Measurements from ENCODE around the gene ISG20. TPM values are rescaled to one million over a fixed set of nuclear protein-coding genes. Genes with fewer than 3 reads are reported as not detected.

Gene ISG20
- polyA plus RNA-seq, 4 donors, result 1.1 to 2.4 (median 1.4) TPM

DNA sequence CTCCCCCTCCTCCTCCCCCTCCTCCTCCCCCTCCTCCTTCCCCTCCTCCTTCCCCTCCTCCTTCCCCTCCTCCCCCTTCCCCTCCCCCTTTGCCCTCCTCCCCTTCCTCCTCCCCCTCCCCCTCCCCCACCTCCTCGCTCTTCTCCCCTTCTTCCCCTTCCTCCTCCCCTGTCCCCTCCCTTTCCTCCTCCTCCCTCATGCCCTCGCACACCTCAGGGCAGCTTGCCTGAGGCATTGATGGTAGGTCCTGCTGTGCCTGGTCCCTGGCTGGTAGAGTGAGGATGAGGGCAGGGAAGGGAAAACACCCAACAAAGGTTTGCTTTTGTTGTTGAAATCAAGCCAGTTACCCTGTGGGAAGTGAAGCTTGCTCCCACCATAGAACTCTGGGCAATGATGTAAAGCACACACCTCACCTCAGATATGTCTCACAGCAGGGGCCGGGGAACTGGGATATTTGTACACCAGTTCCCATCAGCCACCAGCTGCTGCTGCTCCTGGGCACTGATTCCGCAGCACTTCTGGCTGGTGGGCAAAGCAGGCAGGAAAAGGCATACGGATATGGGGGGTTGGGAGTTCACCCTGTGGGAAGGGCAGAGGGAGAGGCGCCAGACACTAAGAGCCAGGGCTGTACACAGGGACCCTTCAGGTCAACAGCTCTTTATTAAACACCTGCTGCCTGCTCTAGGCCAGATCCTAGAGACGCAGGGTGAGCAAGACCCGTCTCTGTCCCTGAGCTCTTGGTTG lies 13.8 kb downstream of the ISG20 start:
- no peak for DNase-seq (ENCODE audit: low read depth in 4 of 4, low spot score in 2 of 4)

DNA sequence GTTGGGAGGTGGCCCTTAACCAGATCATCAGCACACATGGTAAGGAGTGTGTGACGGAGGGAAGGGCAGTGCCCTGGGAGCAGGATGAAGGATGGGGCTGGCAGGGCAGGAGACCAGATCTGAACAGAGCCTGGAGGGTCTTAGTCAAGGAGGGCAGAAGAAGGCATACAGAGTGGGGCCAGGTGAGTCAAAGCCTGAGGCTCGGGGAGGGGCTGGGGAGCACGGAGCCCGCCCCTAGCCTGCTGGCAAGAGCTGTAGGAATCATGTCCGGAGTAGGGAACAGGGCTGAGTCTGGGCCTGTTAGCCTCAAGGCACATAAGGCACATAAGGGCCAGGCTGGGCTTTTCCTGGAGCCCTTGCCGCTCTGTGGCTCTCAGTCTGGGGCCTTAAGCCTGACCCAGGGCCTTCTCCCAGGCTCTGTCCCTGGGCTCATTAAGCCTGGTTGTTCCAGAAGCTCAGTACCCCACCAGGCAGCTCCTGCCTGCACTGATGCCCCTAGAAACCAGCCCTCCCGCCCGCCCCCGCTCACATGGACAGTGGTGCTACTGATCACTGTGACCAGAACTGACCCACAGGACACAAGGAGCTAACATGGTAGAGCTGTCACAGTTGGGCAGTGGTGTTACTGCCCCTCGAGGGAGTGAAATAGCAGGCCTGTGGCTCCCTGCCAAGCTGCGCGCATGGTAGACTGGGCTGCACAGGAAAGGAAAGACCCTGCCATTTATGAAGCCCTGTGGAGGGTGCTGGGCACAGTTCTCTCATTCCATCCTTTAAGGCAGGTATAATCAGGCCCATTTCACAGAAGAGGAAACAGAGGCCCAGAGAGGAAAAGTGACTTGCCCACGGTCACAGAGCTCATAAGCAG lies 14.6 kb downstream of the ISG20 start:
- no peak for DNase-seq (ENCODE audit: low read depth in 4 of 4, low spot score in 2 of 4)

DNA sequence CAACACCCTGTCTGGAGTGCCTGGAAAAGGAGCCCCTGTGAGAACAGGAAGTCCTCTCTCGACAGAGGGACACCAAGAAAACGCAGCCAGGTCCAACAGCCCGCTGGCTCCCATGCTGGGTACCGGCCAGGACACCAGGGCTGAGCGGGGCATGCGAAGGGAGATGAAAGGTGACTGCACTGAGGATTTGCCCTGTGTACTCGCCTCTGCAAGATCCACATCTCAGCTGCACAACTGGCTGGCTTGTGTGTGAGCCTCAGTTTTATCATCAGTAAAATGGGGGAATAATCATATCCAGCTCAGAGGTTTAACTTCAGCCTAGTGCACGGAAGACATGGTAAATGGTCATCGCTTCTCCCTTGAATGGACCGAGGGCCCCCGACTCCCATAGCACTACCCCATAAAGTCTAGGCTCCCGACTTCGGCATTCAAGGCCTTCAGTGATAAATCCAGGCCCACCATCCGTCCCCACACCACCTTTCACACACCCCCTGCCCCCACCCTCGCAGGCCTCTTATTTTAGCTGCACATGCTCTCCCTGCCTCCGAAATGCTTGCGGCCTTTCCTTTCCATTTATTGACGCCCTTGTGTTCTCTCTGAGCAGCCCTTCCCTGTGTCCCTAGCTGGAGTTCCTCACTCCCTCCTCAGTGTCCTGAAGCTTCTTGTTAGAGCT lies 15.8 kb downstream of the ISG20 start:
- no peak for DNase-seq (ENCODE audit: low read depth in 4 of 4, low spot score in 2 of 4)

DNA sequence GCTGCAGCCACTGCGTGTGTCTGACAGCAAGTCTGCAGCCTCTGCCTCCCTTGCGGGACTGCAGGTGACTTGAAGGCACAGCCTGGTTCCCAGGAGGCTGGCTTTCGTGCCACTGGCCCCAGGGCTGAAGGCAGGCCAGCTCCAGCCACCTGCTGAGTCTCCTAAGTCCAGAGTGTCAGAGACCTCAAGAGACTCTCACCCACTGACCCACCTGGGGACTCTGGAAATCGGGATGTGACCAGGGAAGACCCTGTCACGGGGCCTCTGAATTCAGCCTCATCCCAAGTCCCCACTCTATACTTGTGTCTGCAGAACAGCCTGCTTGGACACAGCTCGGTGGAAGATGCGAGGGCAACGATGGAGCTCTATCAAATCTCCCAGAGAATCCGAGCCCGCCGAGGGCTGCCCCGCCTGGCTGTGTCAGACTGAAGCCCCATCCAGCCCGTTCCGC lies 16.3 kb downstream of the ISG20 start:
- DNase-seq (ENCODE audit: low read depth in 4 of 4, low spot score in 2 of 4), result no peak

DNA sequence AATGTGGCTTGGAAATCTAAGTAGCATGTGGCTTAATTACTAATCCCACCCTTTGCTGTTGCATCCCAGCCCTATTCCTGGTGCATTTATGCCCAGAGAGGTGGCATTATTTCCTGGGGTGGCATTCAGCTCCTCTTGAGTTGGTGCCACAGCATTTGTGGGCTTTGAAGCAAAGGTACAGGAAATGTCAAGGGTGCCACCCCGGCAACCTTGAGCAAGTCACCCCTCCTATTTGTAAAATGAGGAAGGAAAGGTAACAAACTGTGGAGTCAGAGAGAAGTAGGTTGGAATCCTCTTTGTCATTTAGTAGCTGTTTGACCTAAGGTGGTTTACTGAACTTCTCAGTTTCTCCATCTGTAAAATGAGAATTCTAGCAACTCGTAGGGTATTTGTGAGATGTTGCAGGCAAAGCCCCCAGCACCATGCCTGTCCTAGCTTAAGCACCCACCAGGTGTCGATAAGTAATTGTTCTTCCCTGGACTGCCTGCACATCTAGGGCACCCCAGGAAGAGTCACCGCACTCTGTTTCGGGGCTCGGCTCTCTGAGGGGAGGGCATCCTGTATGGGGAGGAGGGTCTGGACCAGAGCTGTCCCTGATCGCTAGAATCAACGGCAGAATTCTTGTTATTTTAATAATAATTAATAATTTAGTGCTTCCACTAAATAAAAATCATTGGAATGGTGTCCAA lies 17.1 kb downstream of the ISG20 start:
- DNase-seq (ENCODE audit: low read depth in 4 of 4, low spot score in 2 of 4), result no peak

DNA sequence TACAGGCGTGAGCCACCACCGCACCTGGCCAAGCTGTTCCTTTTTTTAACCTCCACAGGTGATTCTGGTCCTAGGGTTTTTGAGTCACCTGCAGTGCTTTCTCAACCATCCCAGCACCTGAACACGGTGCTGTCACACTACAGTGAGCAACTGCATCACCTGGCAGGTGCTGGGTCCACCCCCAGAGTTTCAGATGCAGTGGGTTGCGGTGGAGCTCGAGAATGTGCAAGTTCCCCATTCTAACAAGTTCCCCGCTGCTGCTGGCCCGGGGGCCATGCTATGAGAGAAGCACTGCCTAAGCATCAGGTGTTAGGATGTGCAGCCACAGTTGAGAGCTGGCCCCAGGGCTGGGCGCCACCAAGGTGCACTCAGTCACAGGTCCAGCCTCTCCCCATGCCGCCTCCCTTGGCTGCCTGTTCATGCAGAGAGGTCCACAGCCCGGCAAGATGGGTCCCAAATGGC lies 18.0 kb downstream of the ISG20 start:
- no peak for DNase-seq (ENCODE audit: low read depth in 4 of 4, low spot score in 2 of 4)

DNA sequence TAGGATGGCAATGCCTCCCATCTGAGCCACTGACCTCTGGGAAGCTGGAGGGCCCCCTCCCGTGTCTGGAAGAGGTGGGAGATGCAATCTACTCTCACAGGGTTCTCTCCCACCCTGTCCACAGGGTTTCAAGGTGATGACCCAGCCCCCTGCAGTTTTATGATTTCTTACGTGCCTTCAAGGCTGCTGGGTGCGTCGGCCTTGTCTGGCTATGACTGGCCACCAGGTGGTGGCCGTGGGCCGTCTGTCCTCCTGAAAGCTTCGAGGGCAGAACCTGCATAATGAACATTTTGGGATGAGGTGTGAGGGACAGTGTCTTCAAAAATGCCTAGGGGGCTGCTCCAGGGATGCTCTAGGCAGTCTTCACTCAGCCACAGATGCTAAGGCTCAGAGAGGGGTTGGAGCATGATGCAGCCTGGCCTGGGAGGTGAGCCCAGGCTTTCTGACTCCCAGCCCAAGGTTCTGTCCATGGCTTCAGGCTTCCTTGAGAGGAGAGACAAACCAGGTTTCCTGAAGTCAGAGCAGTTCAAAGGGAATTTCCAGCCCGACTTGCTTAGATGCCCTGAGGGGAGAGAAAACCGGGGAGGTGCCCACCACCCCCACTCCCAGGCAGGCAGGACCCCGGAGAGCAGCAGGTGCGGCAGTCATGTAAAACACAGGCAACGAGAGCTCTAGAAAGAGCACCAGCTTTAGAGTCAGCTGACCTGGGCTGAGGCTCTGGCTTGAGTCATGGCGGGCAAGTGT lies 18.7 kb downstream of the ISG20 start:
- no peak for DNase-seq (ENCODE audit: low read depth in 4 of 4, low spot score in 2 of 4)

DNA sequence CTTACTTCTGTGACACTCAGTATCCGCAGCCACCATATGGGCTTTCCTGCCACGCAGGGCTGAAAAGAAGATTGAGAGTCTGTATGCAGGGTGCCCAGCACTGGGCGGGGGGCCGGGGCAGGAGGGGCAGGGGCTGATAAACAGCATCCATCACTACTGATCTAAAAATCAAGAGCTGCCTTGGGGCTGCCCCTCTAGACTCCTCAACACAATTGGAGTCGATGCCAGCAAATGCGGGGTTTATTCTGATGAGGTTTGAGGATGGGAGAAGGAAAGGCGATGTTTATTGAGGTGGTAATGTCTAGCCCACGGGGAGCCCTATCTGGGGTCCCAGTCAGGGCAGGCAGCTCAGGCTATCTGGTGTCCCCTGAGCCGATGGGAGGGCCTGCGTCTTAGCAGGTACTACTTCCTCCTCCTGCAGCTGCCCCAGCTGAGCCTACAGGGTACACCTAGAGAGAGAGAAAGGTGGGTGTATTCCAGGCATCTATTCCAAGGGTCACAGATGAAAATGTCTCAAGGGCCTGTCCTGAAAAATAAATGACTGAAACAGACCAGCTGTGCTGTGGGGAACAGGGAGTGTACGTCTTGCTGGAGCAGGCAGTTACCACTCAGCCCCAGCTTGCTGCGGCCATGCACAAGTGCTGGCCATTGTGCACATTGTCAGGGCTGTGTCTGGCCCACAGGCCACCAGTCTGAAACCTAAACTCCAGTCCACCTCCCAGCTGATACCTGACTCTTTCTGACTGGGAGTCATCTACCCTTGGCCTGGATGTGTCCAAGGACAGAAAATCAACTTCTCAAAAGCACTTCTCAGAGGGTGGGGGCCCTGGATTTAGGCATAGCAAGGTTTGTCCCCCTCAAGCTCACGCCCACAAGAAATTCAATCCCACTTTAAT lies 19.5 kb downstream of the ISG20 start:
- no peak for DNase-seq (ENCODE audit: low read depth in 4 of 4, low spot score in 2 of 4)

DNA sequence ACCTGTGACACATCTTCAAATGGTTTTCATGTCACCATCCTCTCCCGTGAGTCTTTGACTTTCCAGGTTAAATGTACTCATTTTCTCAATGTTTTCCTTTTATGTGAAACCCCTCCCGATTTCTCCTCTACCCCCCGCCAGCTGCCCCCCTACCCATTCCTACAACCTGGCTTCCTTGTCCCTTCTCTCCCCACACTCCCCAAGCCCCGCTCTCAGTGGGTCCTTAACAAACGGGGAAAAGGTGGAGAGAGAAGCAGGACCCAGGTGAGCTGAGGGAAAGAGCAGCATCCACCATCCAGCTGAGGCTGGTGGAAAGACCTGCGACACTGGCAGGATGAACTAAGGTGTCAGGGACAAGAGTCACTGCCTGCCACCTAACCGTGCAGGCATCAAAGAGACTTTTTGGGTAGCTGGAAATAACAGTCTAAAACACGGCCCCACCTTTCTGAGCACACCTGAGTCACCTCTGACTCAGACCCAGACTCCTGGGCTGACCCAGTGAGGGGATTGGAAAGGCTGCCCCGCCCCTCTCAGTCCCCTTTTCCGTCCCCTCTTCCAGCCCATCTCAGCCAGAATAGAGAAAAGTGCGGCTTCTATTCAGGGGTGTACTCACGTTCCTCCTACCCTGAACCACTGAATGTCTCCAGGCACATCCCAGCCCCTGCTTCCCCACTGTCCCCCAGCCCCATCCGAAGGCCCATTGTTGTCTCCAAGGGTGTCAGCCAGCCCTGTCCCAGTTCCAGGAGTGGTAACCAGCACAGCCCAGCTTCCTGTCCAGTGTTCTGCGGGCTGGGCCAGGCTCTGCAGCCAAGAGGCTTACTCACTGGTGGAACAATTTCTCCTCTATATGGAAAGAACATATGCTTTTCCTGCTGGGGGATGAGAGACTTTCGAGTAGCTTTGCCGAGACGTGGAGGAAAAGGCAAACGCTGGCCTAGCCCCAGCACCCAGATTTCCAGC lies 20.4 kb downstream of the ISG20 start:
- no peak for DNase-seq (ENCODE audit: low read depth in 4 of 4, low spot score in 2 of 4)

DNA sequence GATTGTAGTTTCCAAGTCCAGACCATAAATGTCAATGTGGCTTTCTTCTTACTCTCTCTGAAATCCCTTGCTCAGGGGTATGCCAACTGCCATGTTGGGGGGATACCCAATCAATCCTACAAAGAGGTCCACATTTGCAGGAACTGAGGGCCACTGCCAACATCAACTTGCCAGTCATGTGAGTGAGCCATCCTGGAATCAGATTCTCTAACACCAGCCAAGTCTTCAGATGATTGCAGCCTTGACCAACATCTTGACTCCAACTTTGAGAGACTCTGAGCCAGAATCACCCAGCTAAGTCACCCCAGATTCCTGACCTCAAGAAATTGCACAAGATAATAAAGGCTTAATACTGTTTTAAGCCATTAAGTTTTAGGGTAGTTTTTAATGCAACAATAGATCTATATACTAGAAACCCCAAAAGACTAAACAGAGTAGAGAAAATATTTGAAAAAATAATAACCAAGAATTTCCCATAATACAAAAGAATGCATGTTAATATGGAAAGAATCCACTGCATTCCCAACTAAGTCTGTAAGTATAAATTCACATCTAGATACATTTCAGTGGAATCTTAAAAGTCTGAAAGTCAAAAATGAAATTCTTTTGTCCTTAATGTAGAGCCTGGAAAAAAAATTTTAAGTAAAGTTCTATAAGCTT lies 22.4 kb downstream of the ISG20 start:
- no peak for DNase-seq (ENCODE audit: low read depth in 4 of 4, low spot score in 2 of 4)

DNA sequence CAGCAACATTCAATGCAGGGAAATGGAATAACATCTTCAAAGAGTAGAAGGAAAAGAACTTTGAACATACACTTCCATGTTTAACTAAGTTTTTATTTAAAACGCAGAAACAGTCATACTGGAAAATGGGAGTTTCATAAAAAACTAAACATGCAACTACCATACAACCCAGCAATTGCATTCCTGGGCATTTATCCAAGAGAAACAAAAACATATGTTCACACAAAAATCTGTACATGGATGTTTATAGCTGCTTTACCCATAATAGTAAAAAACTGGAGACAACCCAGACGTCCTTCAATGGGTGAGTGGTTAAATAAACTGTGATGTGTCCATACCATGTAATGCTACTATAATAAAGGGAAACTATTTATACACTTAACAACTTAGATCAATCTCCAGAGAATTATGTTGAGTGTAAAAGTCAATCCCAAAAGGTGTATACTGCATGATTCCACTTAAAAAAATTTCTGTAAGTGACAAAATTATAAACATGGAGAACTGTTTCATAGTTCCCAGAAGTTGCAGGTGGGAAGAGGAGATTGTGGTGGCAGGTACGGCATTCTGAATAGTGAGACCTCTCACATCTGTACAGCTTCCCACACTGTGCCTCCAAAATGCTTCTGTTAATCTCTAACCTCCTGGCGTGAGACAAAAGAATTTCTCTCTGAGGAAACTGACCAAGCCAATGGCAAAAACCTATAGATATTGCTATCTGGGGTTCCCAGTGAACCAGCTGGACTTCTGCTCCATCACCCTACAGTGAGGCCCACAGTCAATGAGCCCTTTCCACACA lies 23.1 kb downstream of the ISG20 start:
- no peak for DNase-seq (ENCODE audit: low read depth in 4 of 4, low spot score in 2 of 4)

DNA sequence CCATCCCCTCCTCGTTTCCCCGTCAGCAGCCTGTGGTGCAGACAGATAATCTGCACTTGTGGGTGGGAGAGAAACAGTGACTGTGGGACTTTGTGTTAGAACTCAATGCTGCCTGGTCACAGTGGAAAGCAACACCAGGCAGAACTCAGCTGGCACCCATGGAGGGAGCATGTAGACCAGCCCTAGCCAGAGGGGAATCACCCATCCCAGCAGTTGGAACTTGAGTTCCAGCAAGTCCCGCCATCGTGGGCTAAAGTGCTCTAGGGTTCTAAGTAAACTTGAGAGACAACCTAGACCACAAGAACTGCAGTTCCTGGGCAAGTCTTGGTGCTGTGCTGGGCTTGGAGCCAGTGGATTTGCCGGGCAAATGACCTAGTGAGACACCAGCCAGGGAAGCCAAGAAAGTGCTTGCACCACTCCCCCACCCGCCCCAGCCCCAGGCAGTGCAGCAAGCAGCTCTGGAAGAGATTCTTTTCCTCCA lies 24.4 kb downstream of the ISG20 start:
- no peak for DNase-seq (ENCODE audit: low read depth in 4 of 4, low spot score in 2 of 4)

DNA sequence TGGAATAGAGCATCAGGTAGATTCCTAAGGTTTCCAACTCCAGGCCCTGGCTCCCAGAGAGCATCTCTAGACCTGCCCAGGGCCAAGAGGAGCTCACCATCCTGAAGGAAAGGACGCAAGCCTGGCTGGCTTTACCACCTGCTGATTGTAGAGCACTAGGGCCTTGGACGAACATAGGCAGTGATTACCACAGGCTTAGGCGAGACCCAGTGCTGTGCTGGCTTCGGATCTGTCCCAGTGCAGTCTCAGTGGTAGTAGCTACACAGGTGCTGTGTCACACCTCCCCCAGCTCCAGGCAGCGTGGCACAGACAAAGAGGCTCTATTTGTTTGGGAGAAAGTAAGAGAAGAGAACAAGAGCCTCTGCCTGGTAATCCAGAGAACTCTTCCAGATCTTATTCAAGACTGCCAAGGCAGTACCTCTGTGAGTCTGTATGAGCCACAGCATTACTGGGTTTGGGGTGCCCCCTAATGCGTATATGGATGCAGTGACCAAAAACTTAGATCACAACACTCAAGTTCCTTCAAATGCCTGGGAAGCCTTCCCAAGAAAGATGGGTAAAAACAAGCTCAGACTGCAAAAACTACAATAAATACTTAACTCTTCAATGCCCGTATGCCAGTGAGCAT lies 25.4 kb downstream of the ISG20 start:
- no peak for DNase-seq (ENCODE audit: low read depth in 4 of 4, low spot score in 2 of 4)

DNA sequence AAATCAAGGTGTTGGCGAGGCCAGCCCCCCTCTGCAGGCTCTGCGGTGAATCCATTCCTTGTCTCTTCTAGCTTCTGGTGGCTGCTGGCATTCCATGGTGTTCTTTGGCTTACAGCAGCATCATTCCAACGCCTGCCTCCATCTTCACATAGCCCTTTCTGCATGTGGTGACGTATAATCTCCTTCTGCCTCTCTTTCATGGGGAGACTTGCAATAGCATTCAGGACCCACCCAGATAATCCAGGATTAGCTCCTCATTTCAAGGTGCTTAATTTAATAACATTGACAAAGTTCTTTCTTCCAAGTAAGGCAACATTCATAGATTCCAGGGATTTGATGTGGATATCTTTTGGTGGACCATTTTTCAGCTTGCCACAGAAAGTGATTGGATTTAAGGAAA lies 35.8 kb downstream of the ISG20 start:
- DNase-seq (ENCODE audit: low read depth in 4 of 4, low spot score in 2 of 4), result no peak

DNA sequence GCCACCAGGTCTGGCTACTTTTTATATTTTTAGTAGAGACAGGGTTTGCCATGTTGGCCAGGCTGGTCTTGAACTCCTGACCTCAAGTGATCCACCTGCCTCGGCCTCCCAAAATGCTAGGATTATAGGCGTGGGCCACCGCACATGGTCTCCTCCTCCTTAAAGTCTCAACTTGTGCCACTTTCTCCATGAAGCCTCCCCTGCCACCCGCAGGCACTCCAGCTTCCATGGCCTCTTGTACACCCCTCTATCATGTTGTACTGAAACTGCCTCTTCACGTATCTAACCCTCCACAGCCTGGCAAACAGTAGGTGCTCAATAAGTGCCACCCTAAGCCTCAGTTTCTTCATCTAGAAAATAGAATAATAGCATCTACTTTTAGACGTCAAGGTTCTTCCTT lies 39.9 kb downstream of the ISG20 start:
- no peak for DNase-seq (ENCODE audit: low read depth in 4 of 4, low spot score in 2 of 4)

All from left renal cortex interstitium (tissue), 4 donors.